Measurements from ENCODE around the gene CENATAC.
"Not testable (repeated sequence)": the region's sequence is repeated elsewhere in the genome, so short reads cannot be mapped to it uniquely, and the experiment has no call there.

Gene CENATAC

GRCh38 chr11:118997627-118998387, at the start of gene CENATAC:
CENATAC (plus strand) TSS chr11:118998138; CDS start chr11:118998198, 60 bp downstream.
- DNase-seq = peak; percentile 49 to 98 (median 93)

GRCh38 chr11:118953265-118953664, 44.7 kb upstream of the CENATAC start:
- DNase-seq = peak in 52 of 56 donors; percentile 3 to 95 (median 72)

- peak in 1 of 56 donors; percentile 13 for DNase-seq
Observed at GRCh38 chr11:118953976-118954375, 44.0 kb upstream of the CENATAC start.

- DNase-seq = peak in 54 of 56 donors; percentile 16 to 92 (median 76)
Observed at GRCh38 chr11:118956094-118956846, 41.7 kb upstream of the CENATAC start, which contains the start of gene UPK2. UPK2 (plus strand) TSS chr11:118956298; CDS start chr11:118956351, 53 bp downstream.

GRCh38 chr11:118956847-118957469, 41.0 kb upstream of the CENATAC start:
- DNase-seq = no peak

GRCh38 chr11:118957549-118957948, 40.4 kb upstream of the CENATAC start:
- DNase-seq = no peak

- DNase-seq = no peak
Observed at GRCh38 chr11:118957968-118958367, 40.0 kb upstream of the CENATAC start.

GRCh38 chr11:118958577-118958976, 39.4 kb upstream of the CENATAC start:
- no peak for DNase-seq

GRCh38 chr11:118961189-118961588, 36.7 kb upstream of the CENATAC start:
- DNase-seq = no peak

- no peak for DNase-seq
Observed at GRCh38 chr11:118961591-118961990, 36.3 kb upstream of the CENATAC start.

GRCh38 chr11:118969508-118969907, 28.4 kb upstream of the CENATAC start:
- DNase-seq = not testable (repeated sequence)

GRCh38 chr11:118971646-118972045, 26.3 kb upstream of the CENATAC start, which contains the start of gene FOXR1:
FOXR1 (plus strand) TSS chr11:118971761; CDS start chr11:118971932, 171 bp downstream.
- no peak for DNase-seq

GRCh38 chr11:118973985-118974384, 24.0 kb upstream of the CENATAC start:
- no peak for DNase-seq

- no peak for DNase-seq
Observed at GRCh38 chr11:118975771-118976709, 21.9 kb upstream of the CENATAC start.

GRCh38 chr11:118979434-118979833, 18.5 kb upstream of the CENATAC start:
- no peak for DNase-seq

GRCh38 chr11:118980191-118980881, 17.6 kb upstream of the CENATAC start:
- peak in 5 of 56 donors; percentile 2 to 28 (median 16) for DNase-seq

- DNase-seq = not testable (repeated sequence)
Observed at GRCh38 chr11:118984337-118984736, 13.6 kb upstream of the CENATAC start.

- DNase-seq = no peak
Observed at GRCh38 chr11:118984825-118985224, 13.1 kb upstream of the CENATAC start.

GRCh38 chr11:118988280-118988679, 9.7 kb upstream of the CENATAC start:
- no peak for DNase-seq

GRCh38 chr11:118991486-118992038, 6.4 kb upstream of the CENATAC start:
- DNase-seq = not testable (repeated sequence)

All from nucleus accumbens (tissue), 56 donors.